Smooth muscle cell (in vitro differentiated cells): Measurements from ENCODE around the gene CCDC85A. TPM values are rescaled to one million over a fixed set of nuclear protein-coding genes. Genes with fewer than 3 reads are reported as not detected.

ENCODE experiments used
- DNase-seq: peaks from one replicate; lab custom pipeline; 2025; ENCODE audit not compliant: unreplicated experiment; lab: John Stamatoyannopoulos, UW
- H2AFZ ChIP-seq: fragments of 200-600 bp; sonication (generic); 2 replicates; pipeline ENCODE4 v1.6.0; 2016; ENCODE audit warnings: antibody characterized with exemption, low read depth, mild to moderate bottlenecking
- H3F3A ChIP-seq: fragments of 200-600 bp; sonication (generic); 2 replicates; pipeline ENCODE4 v1.6.0; 2017; ENCODE audit warnings: antibody characterized with exemption, low read depth
- H3K27ac ChIP-seq: fragments of 200-600 bp; sonication (generic); 2 replicates; pipeline ENCODE4 v1.5.1; 2016; ENCODE audit warnings: low read depth, mild to moderate bottlenecking
- H3K27me3 ChIP-seq: fragments of 200-600 bp; sonication (generic); 2 replicates; pipeline ENCODE4 v1.6.1; 2016; ENCODE audit warnings: low read depth, mild to moderate bottlenecking
- H3K36me3 ChIP-seq: fragments of 200-600 bp; sonication (generic); 2 replicates; pipeline ENCODE4 v1.5.1; 2016; ENCODE audit warnings: low read depth
- H3K4me1 ChIP-seq: fragments of 200-600 bp; sonication (generic); 2 replicates; pipeline ENCODE4 v1.5.1; 2016; ENCODE audit warnings: low read depth
- H3K4me2 ChIP-seq: fragments of 200-600 bp; sonication (generic); 2 replicates; pipeline ENCODE4 v1.6.0; 2016; ENCODE audit warnings: mild to moderate bottlenecking
- H3K4me3 ChIP-seq: fragments of 200-600 bp; sonication (generic); 2 replicates; pipeline ENCODE4 v1.5.1; 2016; ENCODE audit warnings: mild to moderate bottlenecking
- H3K79me2 ChIP-seq: fragments of 200-600 bp; sonication (generic); 2 replicates; pipeline ENCODE4 v1.6.0; 2016; ENCODE audit warnings: low read depth, mild to moderate bottlenecking
- H3K9ac ChIP-seq: fragments of 200-600 bp; sonication (generic); 2 replicates; pipeline ENCODE4 v1.6.0; 2016; ENCODE audit warnings: low read depth
- H3K9me3 ChIP-seq: fragments of 200-600 bp; sonication (generic); replicated peaks from 2 replicates; pipeline ENCODE4 v1.5.1; 2016; ENCODE audit warnings: low read depth
- H4K20me1 ChIP-seq: fragments of 200-600 bp; sonication (generic); 2 replicates; pipeline ENCODE4 v1.6.0; 2016; ENCODE audit warnings: low read depth
- WGBS: methylation state at CpG from one replicate; pipeline ENCODE4 v1.1.7; 2016; ENCODE audit warnings: low lambda C conversion rate; 5-methylcytosine and 5-hydroxymethylcytosine counted together
- polyA plus RNA-seq: library from polyadenylated mRNA; unstranded; fragments of >200 nt; fragmentation: Nextera tagmentation; extraction: Ambion mirVana; gene quantifications from 2 replicates; pipeline ENCODE4 v1.2.1, GENCODE V29; 2016
- small RNA-seq: library from RNA; depleted of rRNA; stranded (forward); fragments of <200 nt; gene quantifications from one replicate; pipeline ENCODE3, GENCODE V24; 2014
- total RNA-seq: library from RNA; depleted of rRNA; stranded (reverse); fragments of >200 nt; gene quantifications from 2 replicates; pipeline ENCODE4 v1.2.3, GENCODE V29; 2014
- TF ChIP-seq, protein P1 (sequence below): fragments of 200-600 bp; sonication (generic); IDR thresholded peaks from 2 replicates; pipeline ENCODE4 v1.5.1; 2017; ENCODE audit warnings: borderline replicate concordance, mild to moderate bottlenecking, antibody characterized with exemption; ENCODE audit not compliant: insufficient read depth, poor library complexity, severe bottlenecking

CCDC85A gene
- total and polyA plus RNA-seq, 2 experiments from 2014 or later: 0.67 to 2.1 TPM

DNA sequence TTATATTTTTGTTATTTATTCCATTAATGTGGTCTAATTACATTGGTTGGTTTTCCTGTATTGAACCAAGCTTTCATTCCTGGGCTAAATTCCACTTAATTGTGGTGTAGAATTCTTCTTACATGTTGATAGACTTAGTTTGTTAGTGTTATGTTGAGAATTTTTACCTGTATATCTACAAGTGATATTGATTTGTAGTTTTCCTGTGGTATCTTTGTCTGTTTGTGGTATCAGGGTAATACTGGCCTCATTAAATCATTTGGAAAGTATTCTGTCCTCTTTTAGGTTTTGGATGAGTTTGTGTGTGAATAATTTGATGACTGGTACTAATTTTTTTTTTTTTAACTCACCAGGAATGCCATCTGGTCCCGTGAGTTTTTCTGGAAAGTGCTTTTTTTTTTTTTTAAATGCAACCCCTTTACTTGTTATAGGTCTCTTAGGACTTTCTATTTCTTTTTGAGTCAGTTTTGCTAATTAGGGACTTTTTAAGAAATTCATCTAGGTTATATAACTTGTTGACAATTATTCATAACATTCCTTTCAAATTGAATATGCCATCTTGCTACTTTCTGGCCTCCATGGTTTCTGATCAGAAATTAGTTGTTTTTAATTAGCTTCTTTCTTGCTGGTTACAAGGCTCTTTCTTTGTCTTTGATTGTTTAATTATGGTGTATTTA lies 232.8 kb downstream of the CCDC85A start:
- no peaks in the 10 kb centered on the region for H3K79me2 ChIP-seq
- TF ChIP-seq, protein P1, sequence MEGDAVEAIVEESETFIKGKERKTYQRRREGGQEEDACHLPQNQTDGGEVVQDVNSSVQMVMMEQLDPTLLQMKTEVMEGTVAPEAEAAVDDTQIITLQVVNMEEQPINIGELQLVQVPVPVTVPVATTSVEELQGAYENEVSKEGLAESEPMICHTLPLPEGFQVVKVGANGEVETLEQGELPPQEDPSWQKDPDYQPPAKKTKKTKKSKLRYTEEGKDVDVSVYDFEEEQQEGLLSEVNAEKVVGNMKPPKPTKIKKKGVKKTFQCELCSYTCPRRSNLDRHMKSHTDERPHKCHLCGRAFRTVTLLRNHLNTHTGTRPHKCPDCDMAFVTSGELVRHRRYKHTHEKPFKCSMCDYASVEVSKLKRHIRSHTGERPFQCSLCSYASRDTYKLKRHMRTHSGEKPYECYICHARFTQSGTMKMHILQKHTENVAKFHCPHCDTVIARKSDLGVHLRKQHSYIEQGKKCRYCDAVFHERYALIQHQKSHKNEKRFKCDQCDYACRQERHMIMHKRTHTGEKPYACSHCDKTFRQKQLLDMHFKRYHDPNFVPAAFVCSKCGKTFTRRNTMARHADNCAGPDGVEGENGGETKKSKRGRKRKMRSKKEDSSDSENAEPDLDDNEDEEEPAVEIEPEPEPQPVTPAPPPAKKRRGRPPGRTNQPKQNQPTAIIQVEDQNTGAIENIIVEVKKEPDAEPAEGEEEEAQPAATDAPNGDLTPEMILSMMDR: no peak
- DNase-seq: no peak
- H3K36me3 ChIP-seq: no peaks in the 10 kb centered on the region
- H3K27me3 ChIP-seq: no peaks in the 10 kb centered on the region
- H3F3A ChIP-seq: no peaks in the 10 kb centered on the region
- no peak overlapping the region for H3K27ac ChIP-seq
- H3K9me3 ChIP-seq: no peaks in the 10 kb centered on the region
- H3K4me1 ChIP-seq: no peaks in the 10 kb centered on the region
- 87% methylated on average over 1 of the region's 1 CpG for WGBS
- H3K4me3 ChIP-seq: no peak overlapping the region
- no peak overlapping the region for H2AFZ ChIP-seq
- no peak overlapping the region for H3K4me2 ChIP-seq
- H4K20me1 ChIP-seq: no peaks in the 10 kb centered on the region
- H3K9ac ChIP-seq: no peak overlapping the region

Small RNAs within 50 kb of the gene (small RNA-seq; reads per million reads assigned to genes)
- gene RNA5SP93: not detected
